Esophagus muscularis mucosa (tissue), 4 donors: ENCODE results near the gene KCNAB1. TPM values are rescaled to one million over a fixed set of nuclear protein-coding genes. Genes with fewer than 3 reads are reported as not detected.

Source experiments
- DNase-seq: peaks from one replicate; pipeline ENCODE4 v3.0.0-alpha.2; 2017; ENCODE audit errors: extremely low spot score
- H3K27ac ChIP-seq, 4 donors: fragments of 200-600 bp; sonication (generic); replicated peaks in 1 of 4; 1 replicate in 3 of 4; 2 replicates in 1 of 4; pipeline ENCODE4 v1.5.1; 2016 to 2019; ENCODE audit warnings: mild to moderate bottlenecking in 1 of 4
- H3K27me3 ChIP-seq, 4 donors: fragments of 200-600 bp; sonication (generic); one replicate each; pipeline versions ENCODE4 v1.5.1 to v1.6.0; 2016 to 2019
- H3K36me3 ChIP-seq, 4 donors: fragments of 200-600 bp; sonication (generic); one replicate each; pipeline ENCODE4 v1.5.1; 2016 to 2019
- H3K4me1 ChIP-seq, 4 donors: fragments of 200-600 bp; sonication (generic); one replicate each; pipeline ENCODE4 v1.5.1; 2016 to 2019
- H3K4me3 ChIP-seq, 4 donors: fragments of 200-600 bp; sonication (generic); 1 replicate in 2 of 4; 2 replicates in 2 of 4; pipeline ENCODE4 v1.5.1; 2016 to 2019; ENCODE audit warnings: mild to moderate bottlenecking in 4 of 4, moderate library complexity in 1 of 4
- H3K9me3 ChIP-seq, 4 donors: fragments of 200-600 bp; sonication (generic); 1 replicate in 3 of 4; 2 replicates in 1 of 4; pipeline ENCODE4 v1.5.1; 2016 to 2019
- EP300 ChIP-seq: sonication (generic); formaldehyde crosslinking; IDR thresholded peaks from one replicate; pipeline ENCODE4 v1.6.1; 2017; ENCODE audit warnings: antibody characterized with exemption
- POLR2A ChIP-seq: fragments of 450-650 bp; IDR thresholded peaks from one replicate; pipeline ENCODE4 v1.6.1; 2017; ENCODE audit warnings: antibody characterized with exemption, moderate library complexity, mild to moderate bottlenecking, low read depth
- POLR2AphosphoS5 ChIP-seq, 2 donors: sonication (generic); formaldehyde crosslinking; IDR thresholded peaks; one replicate each; pipeline ENCODE4 v1.6.1; 2017; ENCODE audit warnings: antibody characterized with exemption in 2 of 2
- WGBS: methylation state at CpG from one replicate; pipeline ENCODE4 v1.1.5; 2018; 5-methylcytosine and 5-hydroxymethylcytosine counted together
- intact Hi-C: fragments of 100-400 bp; cut with DNase I; formaldehyde crosslinking; loops from one replicate; pipeline ENCODE4 v1.15.1; 2023
- total RNA-seq, 4 donors: library from RNA; depleted of rRNA; stranded (reverse); fragments of >200 nt; gene quantifications; one replicate each; pipeline versions ENCODE4 v1.1.0 to v1.2.1, GENCODE V29; 2016
- TF ChIP-seq, protein P1 (sequence below), 3 experiments: fragments of 200-600 bp in 2 of 3; fragments of 450-650 bp in 1 of 3; sonication (generic) in 2 of 3; IDR thresholded peaks; one replicate each; pipeline ENCODE4 v1.5.1; 2017 to 2019; ENCODE audit warnings: antibody characterized with exemption in 3 of 3, mild to moderate bottlenecking in 2 of 3, moderate library complexity in 1 of 3

The KCNAB1 gene
- total RNA-seq, 4 donors from 2014 or later = 0.83 to 5.9 (median 2.3) TPM

GRCh38 chr3:156144060-156144459, 23.7 kb downstream of the KCNAB1 start:
- intact Hi-C loops = no loop called here
- no peak for DNase-seq
- Histone ChIP-seq H3K4me3 (peak overlapping the region in 1 of 4 donors; percentile 10), H3K27me3 (no peaks in the 10 kb centered on the region), H3K9me3 (no peaks in the 10 kb centered on the region), H3K4me1 (peaks cover 0 to 11% (median 9%) of the 10 kb centered on the region in 4 donors), H3K27ac (no peak overlapping the region), H3K36me3 (no peaks in the 10 kb centered on the region)
- no peak for TF ChIP-seq EP300
- TF ChIP-seq POLR2AphosphoS5 (IDR thresholded peaks at IDR 0.05) = no peak
- no peak for TF ChIP-seq POLR2A
- TF ChIP-seq, protein P1, sequence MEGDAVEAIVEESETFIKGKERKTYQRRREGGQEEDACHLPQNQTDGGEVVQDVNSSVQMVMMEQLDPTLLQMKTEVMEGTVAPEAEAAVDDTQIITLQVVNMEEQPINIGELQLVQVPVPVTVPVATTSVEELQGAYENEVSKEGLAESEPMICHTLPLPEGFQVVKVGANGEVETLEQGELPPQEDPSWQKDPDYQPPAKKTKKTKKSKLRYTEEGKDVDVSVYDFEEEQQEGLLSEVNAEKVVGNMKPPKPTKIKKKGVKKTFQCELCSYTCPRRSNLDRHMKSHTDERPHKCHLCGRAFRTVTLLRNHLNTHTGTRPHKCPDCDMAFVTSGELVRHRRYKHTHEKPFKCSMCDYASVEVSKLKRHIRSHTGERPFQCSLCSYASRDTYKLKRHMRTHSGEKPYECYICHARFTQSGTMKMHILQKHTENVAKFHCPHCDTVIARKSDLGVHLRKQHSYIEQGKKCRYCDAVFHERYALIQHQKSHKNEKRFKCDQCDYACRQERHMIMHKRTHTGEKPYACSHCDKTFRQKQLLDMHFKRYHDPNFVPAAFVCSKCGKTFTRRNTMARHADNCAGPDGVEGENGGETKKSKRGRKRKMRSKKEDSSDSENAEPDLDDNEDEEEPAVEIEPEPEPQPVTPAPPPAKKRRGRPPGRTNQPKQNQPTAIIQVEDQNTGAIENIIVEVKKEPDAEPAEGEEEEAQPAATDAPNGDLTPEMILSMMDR (IDR thresholded peaks at IDR 0.05) = no peak
- WGBS = 82% methylated on average over 2 of the region's 2 CpGs

DNA sequence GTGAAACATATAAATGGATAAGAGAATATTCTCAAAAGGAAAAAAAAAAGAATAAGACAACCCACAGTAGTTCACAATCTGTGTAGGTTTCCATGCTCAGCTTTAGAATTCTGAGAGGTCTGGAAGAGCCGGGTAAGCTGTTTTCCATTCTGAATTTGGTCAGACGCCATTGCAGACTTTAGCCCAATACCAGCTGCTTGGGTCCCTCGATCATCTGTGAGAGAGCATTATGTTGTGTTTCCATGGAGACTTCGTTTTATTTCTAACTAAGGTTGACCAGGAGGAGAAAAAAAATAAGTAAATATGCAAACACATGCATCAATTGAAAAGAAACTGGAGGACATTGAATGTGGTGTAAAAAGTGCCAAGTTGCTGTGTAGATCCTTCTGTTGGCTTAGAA, 25.5 kb downstream of the KCNAB1 start:
- no peak overlapping the region for H3K27ac ChIP-seq
- peaks cover 16 to 29% (median 26%) of the 10 kb centered on the region in 4 donors for H3K4me1 ChIP-seq
- 47% methylated on average over 4 of the region's 4 CpGs for WGBS
- DNase-seq = no peak
- TF ChIP-seq POLR2A = no peak
- TF ChIP-seq, protein P1 (IDR thresholded peaks at IDR 0.05) = no peak
- no peak for TF ChIP-seq EP300
- TF ChIP-seq POLR2AphosphoS5 (IDR thresholded peaks at IDR 0.05) = no peak
- intact Hi-C loops = no loop called here
- no peaks in the 10 kb centered on the region for H3K27me3 ChIP-seq
- no peak overlapping the region for H3K4me3 ChIP-seq
- no peaks in the 10 kb centered on the region for H3K36me3 ChIP-seq
- H3K9me3 ChIP-seq = no peaks in the 10 kb centered on the region

DNA sequence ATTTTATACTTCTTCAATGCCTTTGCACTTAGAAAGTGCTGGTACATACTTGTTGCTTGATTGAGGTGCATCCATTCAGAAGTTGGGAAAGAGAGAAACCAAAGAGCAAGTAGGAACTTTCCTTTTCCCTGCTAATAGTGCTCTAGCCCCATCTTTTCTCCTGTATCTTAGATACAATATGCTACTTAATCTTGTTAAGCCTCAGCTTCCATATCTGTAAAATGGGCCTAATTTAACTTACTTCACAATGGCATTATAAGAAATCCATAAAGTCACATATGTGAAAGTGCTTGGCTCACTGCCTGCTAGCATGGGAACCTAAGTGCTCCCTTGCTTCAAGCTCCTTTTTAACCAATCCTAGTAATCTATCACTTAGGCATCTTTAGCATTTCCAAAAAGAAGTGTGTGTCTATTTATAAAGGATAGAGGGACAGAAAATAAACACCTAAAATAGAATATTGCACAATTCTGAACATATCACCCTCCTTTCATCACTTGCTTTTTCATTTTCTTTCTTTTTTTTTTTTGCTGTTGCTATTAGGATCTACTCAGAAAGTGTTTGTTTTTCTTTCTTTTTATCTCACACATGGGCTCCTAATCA, 28.1 kb downstream of the KCNAB1 start:
- Histone ChIP-seq H3K4me1 (peaks cover 22 to 46% (median 40%) of the 10 kb centered on the region in 4 donors), H3K36me3 (no peaks in the 10 kb centered on the region), H3K27me3 (no peaks in the 10 kb centered on the region), H3K4me3 (no peak overlapping the region), H3K9me3 (no peaks in the 10 kb centered on the region), H3K27ac (peak overlapping the region; percentile 62 to 73 (median 65))
- intact Hi-C loops = no loop called here
- DNase-seq = peak; percentile 8
- TF ChIP-seq POLR2A (no peak), EP300 (no peak), POLR2AphosphoS5 (IDR thresholded peaks at IDR 0.05) (no peak)
- TF ChIP-seq, protein P1 (IDR thresholded peaks at IDR 0.05) = no peak

DNA sequence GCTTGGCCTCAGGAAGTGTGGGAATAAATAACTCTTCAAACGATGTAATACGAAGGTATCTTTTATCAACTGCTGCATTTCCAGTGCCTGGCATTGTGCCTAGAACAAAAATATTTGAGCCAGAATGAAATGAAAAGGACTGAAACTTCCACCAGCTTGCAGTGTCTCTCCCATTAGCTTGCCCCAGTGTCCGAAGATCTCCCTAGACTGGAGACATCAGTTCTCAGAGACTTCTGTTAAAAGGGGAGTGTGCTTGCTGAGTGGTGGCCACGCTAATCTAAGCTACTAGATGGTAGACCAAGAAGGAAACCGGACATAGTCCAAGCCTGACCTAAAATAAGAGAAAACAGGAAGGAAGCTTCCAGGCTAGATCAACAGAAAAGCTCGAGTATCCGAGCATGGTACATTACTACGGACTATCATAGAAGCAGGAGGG, 28.6 kb downstream of the KCNAB1 start:
- TF ChIP-seq POLR2AphosphoS5 (IDR thresholded peaks at IDR 0.05) (no peak), EP300 (no peak)
- Histone ChIP-seq H3K9me3 (no peaks in the 10 kb centered on the region), H3K36me3 (no peaks in the 10 kb centered on the region), H3K4me3 (no peak overlapping the region), H3K27ac (peak overlapping the region; percentile 62 to 73 (median 65)), H3K4me1 (peaks cover 22 to 46% (median 40%) of the 10 kb centered on the region in 4 donors), H3K27me3 (no peaks in the 10 kb centered on the region)
- 36% methylated on average over 8 of the region's 8 CpGs for WGBS
- DNase-seq = peak; percentile 89
- intact Hi-C loops = no loop called here

GRCh38 chr3:156149876-156150275, 29.5 kb downstream of the KCNAB1 start:
- peak; percentile 42 for DNase-seq
- H3K9me3 ChIP-seq = no peaks in the 10 kb centered on the region
- no peaks in the 10 kb centered on the region for H3K36me3 ChIP-seq
- WGBS = 47% methylated on average over 3 of the region's 3 CpGs
- TF ChIP-seq POLR2AphosphoS5 (IDR thresholded peaks at IDR 0.05) (no peak), EP300 (no peak), POLR2A (no peak)
- TF ChIP-seq, protein P1 (IDR thresholded peaks at IDR 0.05) = no peak
- H3K27me3 ChIP-seq = no peaks in the 10 kb centered on the region
- H3K4me3 ChIP-seq = no peak overlapping the region
- H3K27ac ChIP-seq = peak overlapping the region; percentile 62 to 73 (median 65)
- intact Hi-C loops = loop anchor here (2.0 to 5.0 kb wide), 4 partner anchors 359 to 982 kb away; partner anchors contain the start of gene TIPARP
- peaks cover 22 to 46% (median 40%) of the 10 kb centered on the region in 4 donors for H3K4me1 ChIP-seq
